ENCODE results near the gene PRKG1.

GRCh38 chr10:51472154-51472553, 397.9 kb downstream of the PRKG1 start:
- no peak for TF ChIP-seq POLR2AphosphoS5 (IDR thresholded peaks at IDR 0.05; ENCODE audit: low read depth)
- TF ChIP-seq CTCF (conservative IDR thresholded peaks at IDR 0.05; ENCODE audit: low read depth in 2 of 2) = no peak
- TF ChIP-seq EZH2 (IDR thresholded peaks at IDR 0.05; ENCODE audit: low read depth, unreplicated experiment) = no peak
- no peak for TF ChIP-seq CREB1 (CRISPR knock-in tag; IDR thresholded peaks at IDR 0.05; ENCODE audit: low read depth)
- no peak for TF ChIP-seq REST (IDR thresholded peaks at IDR 0.05; ENCODE audit: unreplicated experiment)
- TF ChIP-seq JUNB (IDR thresholded peaks at IDR 0.05; ENCODE audit: unreplicated experiment) = no peak
- no peak for TF ChIP-seq EZH2phosphoT487 (IDR thresholded peaks at IDR 0.05; ENCODE audit: unreplicated experiment)
- TF ChIP-seq NANOG (IDR thresholded peaks at IDR 0.05; ENCODE audit: borderline replicate concordance) = no peak
- TF ChIP-seq STAT1 (IDR thresholded peaks at IDR 0.05; ENCODE audit: unreplicated experiment) = no peak

Data from GM23338 (cell line).